Umbilical cord (tissue), 1 donor: ENCODE measurements around the gene AGPAT1. TPM values are rescaled to one million over a fixed set of nuclear protein-coding genes. Genes with fewer than 3 reads are reported as not detected.

ENCODE experiments used
- total RNA-seq: library from RNA; depleted of rRNA; stranded (reverse); fragments of >200 nt; gene quantifications from one replicate; pipeline ENCODE4 v1.2.3, GENCODE V29; 2014; ENCODE audit warnings: low replicate concordance; ENCODE audit not compliant: insufficient read depth

The AGPAT1 gene
- total RNA-seq, 1 donor from 2014 or later: 11.1 TPM

Other genes with a start within 250 kb of the AGPAT1 start
- 27.0 TPM for gene C2, start 248.4 kb downstream of the AGPAT1 start, total RNA-seq
- gene CFB, start 230.0 kb downstream of the AGPAT1 start, total RNA-seq: 34.7 TPM
- 54.9 TPM for gene NELFE, start 217.1 kb downstream of the AGPAT1 start, total RNA-seq
- gene SKIC2, start 216.9 kb downstream of the AGPAT1 start, total RNA-seq: 34.7 TPM
- 13.2 TPM for gene DXO, start 203.9 kb downstream of the AGPAT1 start, total RNA-seq
- 26.2 TPM for gene C4A, start 194.0 kb downstream of the AGPAT1 start, total RNA-seq
- gene C4B, start 161.3 kb downstream of the AGPAT1 start, total RNA-seq: 32.3 TPM
- gene CYP21A2, start 137.7 kb downstream of the AGPAT1 start, total RNA-seq: not detected
- 24.1 TPM for gene TNXB, start 66.7 kb downstream of the AGPAT1 start, total RNA-seq
- 14.4 TPM for gene ATF6B, start 47.8 kb downstream of the AGPAT1 start, total RNA-seq
- gene FKBPL, start 45.8 kb downstream of the AGPAT1 start, total RNA-seq: 1.2 TPM
- gene PRRT1, start 24.1 kb downstream of the AGPAT1 start, total RNA-seq: 1.2 TPM
- gene PPT2, start 21.9 kb downstream of the AGPAT1 start, total RNA-seq: 9.6 TPM
- gene EGFL8, start 11.5 kb downstream of the AGPAT1 start, total RNA-seq: 1.9 TPM
- gene RNF5, start 2.3 kb upstream of the AGPAT1 start, total RNA-seq: 29.4 TPM
- gene AGER, start 8.2 kb upstream of the AGPAT1 start, total RNA-seq: 2.9 TPM
- gene PBX2, start 14.1 kb upstream of the AGPAT1 start, total RNA-seq: 42.6 TPM
- 1.2 TPM for gene GPSM3, start 16.6 kb upstream of the AGPAT1 start, total RNA-seq
- 6.7 TPM for gene NOTCH4, start 48.0 kb upstream of the AGPAT1 start, total RNA-seq
- gene TSBP1, start 195.8 kb upstream of the AGPAT1 start, total RNA-seq: 1.7 TPM
- gene BTNL2, start 231.1 kb upstream of the AGPAT1 start, total RNA-seq: not detected